IMR-90 (cell line): ENCODE measurements around the gene SNRNP70. TPM values are rescaled to one million over a fixed set of nuclear protein-coding genes. Genes with fewer than 3 reads are reported as not detected.

Source experiments
- ATAC-seq: fragments of 200-7000 bp; cut with Tn5 transposase; 2 replicates; pipeline ENCODE4 v1.9.1; 2020; ENCODE audit warnings: low read depth, mild to moderate bottlenecking, moderate library complexity
- BruUV-seq: library from RNA; stranded (reverse); fragments of 400-500 nt; replicated peaks from 2 replicates; lab custom pipeline; 2021; lab: Mats Ljungman, UMichigan
- CTCF ChIA-PET: fragments of 300-600 bp; formaldehyde crosslinking; extraction: SDS; loops from one replicate; lab custom pipeline; 2021; ENCODE audit warnings: antibody characterized with exemption; lab: Yijun Ruan, JAX
- POLR2A ChIA-PET: fragments of 300-600 bp; sonication (Branson Sonifier 250); formaldehyde crosslinking; loops from one replicate; lab custom pipeline; 2022; ENCODE audit warnings: antibody characterized with exemption; ENCODE audit not compliant: unreplicated experiment; lab: Charles Lee
- DNase-seq: peaks from one replicate; pipeline ENCODE4 v3.0.0; 2013
- H2AFZ ChIP-seq: replicated peaks from 2 replicates; pipeline ENCODE3; 2013; ENCODE audit warnings: low read length, mild to moderate bottlenecking; ENCODE audit not compliant: poor library complexity
- H2AK5ac ChIP-seq: 2 replicates; pipeline ENCODE4 v1.6.1; 2013; ENCODE audit warnings: low read depth, low read length, inconsistent platforms
- H2AK9ac ChIP-seq: replicated peaks from 2 replicates; pipeline ENCODE3; 2013; ENCODE audit warnings: mild to moderate bottlenecking, low read depth, low read length, moderate library complexity; ENCODE audit not compliant: poor library complexity
- H2BK120ac ChIP-seq: 2 replicates; pipeline ENCODE4 v1.6.1; 2013; ENCODE audit warnings: low read depth, low read length, inconsistent platforms
- H2BK15ac ChIP-seq: 3 replicates; pipeline ENCODE4 v1.6.1; 2013; ENCODE audit warnings: low read depth, low read length, inconsistent platforms
- H2BK20ac ChIP-seq: 2 replicates; pipeline ENCODE4 v1.6.1; 2013; ENCODE audit warnings: low read depth, mild to moderate bottlenecking, inconsistent platforms, low read length, moderate library complexity
- H2BK5ac ChIP-seq: 2 replicates; pipeline ENCODE4 v1.6.1; 2013; ENCODE audit warnings: mild to moderate bottlenecking, low read depth, low read length, inconsistent platforms; ENCODE audit not compliant: poor library complexity, severe bottlenecking
- H3K14ac ChIP-seq: replicated peaks from 2 replicates; pipeline ENCODE4 v1.6.1; 2013; ENCODE audit warnings: low read depth, low read length, inconsistent platforms
- H3K18ac ChIP-seq: 2 replicates; pipeline ENCODE4 v1.6.1; 2013; ENCODE audit warnings: low read depth, low read length, control low read depth
- H3K23ac ChIP-seq: 2 replicates; pipeline ENCODE4 v1.6.1; 2013; ENCODE audit warnings: low read depth, low read length, inconsistent platforms
- H3K27ac ChIP-seq: 2 replicates; pipeline ENCODE4 v1.5.1; 2013; ENCODE audit warnings: mild to moderate bottlenecking, control low read depth, low read length; ENCODE audit not compliant: insufficient read depth
- H3K27me3 ChIP-seq: 2 replicates; pipeline ENCODE4 v1.6.1; 2013; ENCODE audit warnings: low read length; ENCODE audit not compliant: control insufficient read depth, insufficient read depth
- H3K36me3 ChIP-seq: 2 replicates; pipeline ENCODE4 v1.6.1; 2013; ENCODE audit warnings: low read length, mixed read lengths; ENCODE audit not compliant: control insufficient read depth, insufficient read depth
- H3K4ac ChIP-seq: 2 replicates; pipeline ENCODE4 v1.6.1; 2013; ENCODE audit warnings: low read depth, low read length, inconsistent platforms
- H3K4me1 ChIP-seq: 2 replicates; pipeline ENCODE4 v1.6.1; 2013; ENCODE audit warnings: low read length, mixed read lengths; ENCODE audit not compliant: control insufficient read depth, insufficient read depth
- H3K4me2 ChIP-seq: 2 replicates; pipeline ENCODE4 v1.6.1; 2013; ENCODE audit warnings: low read depth, mild to moderate bottlenecking, control low read depth, low read length, moderate library complexity
- H3K4me3 ChIP-seq: 2 replicates; pipeline ENCODE4 v1.5.1; 2013; ENCODE audit warnings: low read depth, mild to moderate bottlenecking, control low read depth, low read length, moderate library complexity; ENCODE audit not compliant: insufficient read depth
- H3K56ac ChIP-seq: 2 replicates; pipeline ENCODE4 v1.6.1; 2013; ENCODE audit warnings: low read length, inconsistent platforms; ENCODE audit not compliant: insufficient read depth; ENCODE audit errors: extremely low read depth
- H3K79me1 ChIP-seq, 2 experiments: 2 replicates each; pipeline ENCODE4 v1.6.1; 2013; ENCODE audit warnings: low read length in 2 of 2, inconsistent platforms in 1 of 2, low read depth in 1 of 2
- H3K9ac ChIP-seq: 2 replicates; pipeline ENCODE4 v1.6.1; 2013; ENCODE audit warnings: low read depth, low read length, control low read depth
- H3K9me1 ChIP-seq: 2 replicates; pipeline ENCODE4 v1.6.1; 2013; ENCODE audit warnings: low read length, inconsistent platforms; ENCODE audit not compliant: insufficient read depth
- H3K9me3 ChIP-seq: 2 replicates; pipeline ENCODE4 v1.6.1; 2013; ENCODE audit warnings: low read length; ENCODE audit not compliant: control insufficient read depth, insufficient read depth
- H4K20me1 ChIP-seq: 2 replicates; pipeline ENCODE4 v1.6.1; 2013; ENCODE audit warnings: low read length, inconsistent platforms; ENCODE audit not compliant: insufficient read depth
- H4K5ac ChIP-seq: 2 replicates; pipeline ENCODE4 v1.6.1; 2013; ENCODE audit warnings: mild to moderate bottlenecking, low read depth, low read length, control low read depth
- H4K8ac ChIP-seq, 2 experiments: 2 replicates each; pipeline ENCODE4 v1.6.1; 2013; ENCODE audit warnings: low read depth in 2 of 2, low read length in 2 of 2, control low read depth in 1 of 2, inconsistent platforms in 1 of 2
- H4K91ac ChIP-seq: 2 replicates; pipeline ENCODE4 v1.6.1; 2013; ENCODE audit warnings: low read depth, low read length, inconsistent platforms; ENCODE audit not compliant: insufficient read depth
- CEBPB ChIP-seq: IDR thresholded peaks from 2 replicates; pipeline ENCODE4 v1.6.1; 2012; ENCODE audit warnings: low read depth, low read length, improper control_type of control experiment
- FOS ChIP-seq: fragments of 150-350 bp; IDR thresholded peaks from 2 replicates; pipeline ENCODE4 v1.6.1; 2016; ENCODE audit warnings: low read depth, low read length
- MAFK ChIP-seq: IDR thresholded peaks from 2 replicates; pipeline ENCODE4 v1.6.1; 2012; ENCODE audit warnings: low read depth, low read length, improper control_type of control experiment
- WGBS, 2 experiments: methylation state at CpG; one replicate each; pipeline versions ENCODE4 v1.1.5 to v1.1.7; 2013; ENCODE audit warnings: missing lambda C conversion rate in 2 of 2; ENCODE audit not compliant: insufficient read length in 1 of 2; ENCODE audit errors: extremely low coverage in 2 of 2; 5-methylcytosine and 5-hydroxymethylcytosine counted together
- dilution Hi-C: fragments of 300-500 bp; cut with HindIII; formaldehyde crosslinking; loops from one replicate; pipeline ENCODE4 v1.14.3; 2018; ENCODE audit warnings: low sequenced_read_pairs; ENCODE audit not compliant: unreplicated experiment
- in situ Hi-C: fragments of 300-500 bp; cut with MboI; formaldehyde crosslinking; loops from 3 replicates; pipeline ENCODE4 v1.14.3; 2019; ENCODE audit warnings: low sequenced_read_pairs, inconsistent platforms, mixed read lengths
- intact Hi-C: fragments of 100-400 bp; cut with micrococcal nuclease; formaldehyde crosslinking; loops from 2 replicates; pipeline ENCODE4 v1.10.0; 2022
- polyA plus RNA-seq, 3 experiments: library from polyadenylated mRNA; depleted of rRNA; stranded (reverse); fragments of >200 nt; gene quantifications; 2 replicates each; pipeline ENCODE4 v1.2.3, GENCODE V29; 2012; ENCODE audit warnings: low replicate concordance in 1 of 3
- total RNA-seq: library from RNA; depleted of rRNA; stranded (reverse); fragments of >200 nt; gene quantifications from 2 replicates; pipeline ENCODE4 v1.2.3, GENCODE V29; 2012

SNRNP70 gene
- total and polyA plus RNA-seq, 2 of the 4 experiments (the other 2 are of a cell fraction): 72.8 to 200 TPM

- H4K20me1 ChIP-seq: no peaks in the 10 kb centered on the region; the same call in 1 of the 2 replicates
- H3K14ac ChIP-seq: no peak overlapping the region
- ATAC-seq (no peak), DNase-seq (no peak)
- no peaks in the 10 kb centered on the region for H3K79me1 ChIP-seq
- H3K4ac ChIP-seq: no peak overlapping the region
- H3K27me3 ChIP-seq: peaks cover 4% of the 10 kb centered on the region
- BruUV-seq: no TSS peak
- no peak overlapping the region for H2AK9ac ChIP-seq
- no peak overlapping the region for H2AK5ac ChIP-seq
- no peak overlapping the region for H3K56ac ChIP-seq
- H2BK15ac ChIP-seq: no peak overlapping the region
- POLR2A ChIA-PET: no interaction called here
- in situ Hi-C loops (no loop called here), dilution Hi-C loops (no loop called here), intact Hi-C loops (no loop called here)
- H2BK5ac ChIP-seq: no peak overlapping the region
- H2AFZ ChIP-seq: peak overlapping the region; percentile 82
- H3K23ac ChIP-seq: no peak overlapping the region
- 64% methylated on average over 11 of the region's 15 CpGs; no CpG with 5 or more reads in 1 of the 2 experiments for WGBS, 2 experiments
- no peak overlapping the region for H2BK120ac ChIP-seq
- H3K4me2 ChIP-seq: peak overlapping the region; percentile 20
- H3K9ac ChIP-seq: no peak overlapping the region
- peak overlapping the region; percentile 13; the same call in 1 of the 2 replicates for H4K5ac ChIP-seq
- no peak overlapping the region for H4K91ac ChIP-seq
- peaks cover 5% of the 10 kb centered on the region; the same call in 1 of the 2 replicates for H3K4me1 ChIP-seq
- CTCF ChIA-PET: no interaction called here
- H3K9me1 ChIP-seq: peaks cover 7% of the 10 kb centered on the region; the same call in 1 of the 2 replicates
- peak overlapping the region in 1 of 2 experiments; percentile 24; a peak in 1 of 4 replicates for H4K8ac ChIP-seq
- H3K9me3 ChIP-seq: no peaks in the 10 kb centered on the region
- no peak overlapping the region for H3K18ac ChIP-seq
- TF ChIP-seq CEBPB: no peak
- TF ChIP-seq MAFK: no peak
- TF ChIP-seq FOS: no peak
- H3K36me3 ChIP-seq: no peaks in the 10 kb centered on the region
- no peak overlapping the region for H3K4me3 ChIP-seq
- no peak overlapping the region for H3K27ac ChIP-seq
- H2BK20ac ChIP-seq: no peak overlapping the region
Observed at GRCh38 chr19:49128545-49129237, 43.4 kb downstream of the SNRNP70 start.
